HG02943 (cell line): Measurements from ENCODE around the gene TCN1.
"Not testable (repeated sequence)": the region's sequence is repeated elsewhere in the genome, so short reads cannot be mapped to it uniquely, and the experiment has no call there.

Source experiments
- ATAC-seq: cut with Tn5 transposase; IDR thresholded peaks from one replicate; pipeline ENCODE4 v1.9.1; 2021; ENCODE audit warnings: mild to moderate bottlenecking, low read depth, moderate library complexity; ENCODE audit not compliant: unreplicated experiment

TCN1 gene, protein sequence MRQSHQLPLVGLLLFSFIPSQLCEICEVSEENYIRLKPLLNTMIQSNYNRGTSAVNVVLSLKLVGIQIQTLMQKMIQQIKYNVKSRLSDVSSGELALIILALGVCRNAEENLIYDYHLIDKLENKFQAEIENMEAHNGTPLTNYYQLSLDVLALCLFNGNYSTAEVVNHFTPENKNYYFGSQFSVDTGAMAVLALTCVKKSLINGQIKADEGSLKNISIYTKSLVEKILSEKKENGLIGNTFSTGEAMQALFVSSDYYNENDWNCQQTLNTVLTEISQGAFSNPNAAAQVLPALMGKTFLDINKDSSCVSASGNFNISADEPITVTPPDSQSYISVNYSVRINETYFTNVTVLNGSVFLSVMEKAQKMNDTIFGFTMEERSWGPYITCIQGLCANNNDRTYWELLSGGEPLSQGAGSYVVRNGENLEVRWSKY

DNA sequence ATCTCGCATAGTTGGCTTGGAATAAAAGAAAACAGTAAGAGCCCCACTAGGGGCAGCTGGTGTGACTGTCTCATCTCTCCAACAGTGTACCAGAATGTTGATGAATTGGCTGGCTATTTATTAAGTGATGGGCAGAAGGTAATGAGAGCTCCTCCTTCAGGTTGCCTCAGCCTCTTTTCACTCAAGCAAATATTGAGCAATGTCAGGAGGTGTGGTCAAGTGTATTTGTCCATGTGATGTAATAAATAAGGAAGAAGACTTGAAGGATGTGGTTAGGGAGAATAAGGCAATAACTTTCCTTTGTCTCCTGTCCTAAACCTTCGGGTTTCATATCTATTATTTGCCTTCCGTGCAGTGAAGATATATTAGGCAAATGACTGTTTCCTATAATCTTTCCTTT is at the start of gene TCN1:
Gene TCN1, minus strand, starts transcription at position 91 of the 400 bp plus-strand sequence. Its CDS starts 17 bp downstream, at position 74.
- no peak for ATAC-seq

GRCh38 chr11:59903569-59903968 is 37.3 kb upstream of the TCN1 start:
- ATAC-seq = not testable (repeated sequence)

GRCh38 chr11:59901306-59901705 is 35.0 kb upstream of the TCN1 start:
- no peak for ATAC-seq

DNA sequence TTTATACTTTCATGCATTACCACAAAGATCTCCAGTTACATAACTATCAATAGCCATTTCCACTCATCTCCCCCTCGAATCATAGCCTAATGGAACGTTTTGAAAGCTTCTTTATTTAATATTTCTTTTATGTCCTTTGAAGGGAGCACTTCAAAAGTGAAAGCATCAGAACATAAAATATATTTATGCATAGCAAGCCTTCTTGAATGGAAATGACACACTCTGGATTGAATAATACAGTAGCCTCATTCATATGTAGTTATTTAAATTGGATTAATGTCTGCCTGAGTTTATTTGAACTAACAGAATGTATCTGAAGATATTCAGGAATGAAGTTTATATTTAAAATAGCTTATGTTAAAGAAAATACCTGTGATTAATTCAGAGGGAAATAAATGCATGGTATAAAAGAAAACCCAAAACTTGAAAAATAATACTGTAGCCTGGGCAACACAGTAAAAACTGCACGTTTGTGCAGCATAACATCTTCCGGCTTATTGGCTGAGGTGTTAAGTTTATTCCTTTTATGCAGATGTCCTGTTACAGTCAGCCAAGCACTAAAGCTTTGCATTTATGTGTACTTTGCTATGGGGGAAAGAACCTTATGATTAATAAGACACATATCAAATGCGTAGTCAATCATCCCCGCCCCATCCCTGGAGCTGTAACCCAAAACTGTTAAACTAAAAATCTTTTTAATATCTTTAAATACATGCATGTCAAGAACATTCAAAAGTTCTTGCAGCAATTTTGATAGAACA is 34.3 kb upstream of the TCN1 start:
- ATAC-seq = no peak

DNA sequence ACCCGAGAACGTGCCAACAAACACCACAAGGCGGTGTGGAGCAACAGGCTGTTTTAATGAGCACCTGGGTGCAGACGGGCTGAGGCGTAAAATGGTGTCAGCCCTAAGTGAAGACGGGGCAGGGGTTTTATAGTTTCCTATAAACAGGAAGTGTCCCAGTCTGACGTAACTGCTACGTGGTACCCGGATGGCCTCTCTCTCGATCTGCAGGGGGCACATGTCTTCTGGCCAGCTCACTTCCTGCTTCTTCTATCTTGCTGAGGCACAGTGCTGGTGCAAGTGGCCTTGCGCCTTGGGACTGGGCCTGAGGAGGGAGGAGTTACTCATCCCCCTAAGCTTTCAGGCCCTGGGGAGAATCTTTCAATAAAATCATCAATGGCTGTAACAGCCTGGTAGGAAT is 33.2 kb upstream of the TCN1 start:
- no peak for ATAC-seq

DNA sequence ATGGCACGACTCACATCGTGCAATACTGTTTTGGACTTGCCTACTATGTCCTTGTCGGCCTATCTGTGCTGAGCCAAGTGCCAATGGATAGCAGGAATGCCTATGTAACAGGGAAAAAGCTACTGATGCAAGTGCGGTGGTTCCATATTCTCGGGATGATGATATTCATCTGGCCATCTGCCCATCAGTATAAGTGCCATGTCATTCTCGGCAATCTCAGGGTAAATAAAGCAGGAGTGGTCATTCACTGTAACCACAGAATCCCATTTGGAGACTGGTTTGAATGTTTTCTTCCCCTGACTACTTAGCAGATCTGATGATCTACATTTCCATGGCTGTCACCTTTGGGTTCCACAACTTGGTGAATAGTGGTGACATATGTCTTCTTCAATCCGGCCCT is 32.4 kb upstream of the TCN1 start:
- no peak for ATAC-seq

- no peak for ATAC-seq
These were observed 31.8 kb upstream of the TCN1 start for GRCh38 chr11:59898046-59898445.

GRCh38 chr11:59894616-59895015 is 28.3 kb upstream of the TCN1 start:
- ATAC-seq = no peak

DNA sequence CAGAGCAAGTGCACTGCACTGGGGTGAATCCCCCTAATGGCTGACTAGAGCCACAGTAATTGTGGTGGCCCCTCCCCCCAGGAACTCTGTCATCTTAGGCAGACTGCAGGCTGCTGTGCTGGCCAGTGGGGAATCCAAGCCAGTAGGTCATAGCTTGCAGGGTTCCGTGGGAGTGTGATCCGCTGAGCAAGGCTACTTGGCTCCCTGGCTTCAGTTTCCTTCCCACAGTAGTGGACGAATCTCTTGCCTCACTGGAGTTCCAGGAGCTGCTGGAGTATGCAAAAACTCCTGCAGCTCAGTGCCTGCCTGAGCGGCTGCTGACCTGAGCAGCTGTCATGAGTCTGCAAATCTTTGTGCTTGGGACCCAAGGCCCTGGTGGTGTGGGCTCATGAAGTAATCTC is 25.5 kb upstream of the TCN1 start:
- ATAC-seq = no peak

DNA sequence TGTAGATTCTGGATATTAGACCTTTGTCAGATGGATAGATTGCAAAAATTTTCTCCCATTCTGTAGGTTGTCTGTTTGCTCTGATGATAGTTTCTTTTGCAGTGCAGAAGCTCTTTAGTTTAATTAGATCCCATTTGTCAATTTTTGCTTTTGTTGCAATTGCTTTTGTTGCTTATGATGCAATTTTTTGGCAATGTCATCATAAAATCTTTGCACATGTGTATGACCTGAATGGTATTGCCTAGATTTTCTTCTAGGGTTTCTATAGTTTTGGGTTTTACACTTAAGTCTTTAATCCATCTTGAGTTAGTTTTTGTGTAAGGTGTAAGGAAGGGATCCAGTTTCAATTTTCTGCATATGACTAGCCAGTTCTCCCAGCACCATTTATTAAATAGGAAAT is 20.9 kb upstream of the TCN1 start:
- not testable (repeated sequence) for ATAC-seq

DNA sequence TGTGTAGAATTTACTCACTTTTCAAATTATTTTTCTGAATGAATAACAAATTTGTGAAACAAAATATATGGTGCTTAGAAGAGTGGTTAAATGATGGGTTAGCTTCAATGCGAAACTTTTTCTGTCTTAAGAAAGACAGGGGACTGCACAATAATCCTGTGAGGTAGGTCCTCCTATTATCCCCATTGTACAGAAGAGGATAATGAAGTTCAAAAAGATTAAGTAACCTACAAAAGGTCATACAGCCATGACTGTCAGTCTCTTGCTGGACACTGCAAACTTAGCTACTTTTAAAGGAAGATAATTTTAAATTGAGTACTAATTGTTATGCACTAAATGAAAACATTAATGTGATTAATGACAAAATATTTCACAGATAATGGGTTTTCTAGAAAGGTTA is 17.3 kb upstream of the TCN1 start:
- no peak for ATAC-seq

- no peak for ATAC-seq
These were observed 13.3 kb upstream of the TCN1 start for GRCh38 chr11:59879567-59879966.

- ATAC-seq = no peak
These were observed 12.3 kb upstream of the TCN1 start, which contains the start of gene OOSP3 for GRCh38 chr11:59878575-59878974. OOSP3 (plus strand) TSS chr11:59878782; CDS start chr11:59878809, 27 bp downstream.

GRCh38 chr11:59877784-59878183 is 11.5 kb upstream of the TCN1 start:
- no peak for ATAC-seq

GRCh38 chr11:59877325-59877724 is 11.0 kb upstream of the TCN1 start:
- no peak for ATAC-seq

- no peak for ATAC-seq
These were observed 9.7 kb upstream of the TCN1 start for GRCh38 chr11:59875856-59876519.

DNA sequence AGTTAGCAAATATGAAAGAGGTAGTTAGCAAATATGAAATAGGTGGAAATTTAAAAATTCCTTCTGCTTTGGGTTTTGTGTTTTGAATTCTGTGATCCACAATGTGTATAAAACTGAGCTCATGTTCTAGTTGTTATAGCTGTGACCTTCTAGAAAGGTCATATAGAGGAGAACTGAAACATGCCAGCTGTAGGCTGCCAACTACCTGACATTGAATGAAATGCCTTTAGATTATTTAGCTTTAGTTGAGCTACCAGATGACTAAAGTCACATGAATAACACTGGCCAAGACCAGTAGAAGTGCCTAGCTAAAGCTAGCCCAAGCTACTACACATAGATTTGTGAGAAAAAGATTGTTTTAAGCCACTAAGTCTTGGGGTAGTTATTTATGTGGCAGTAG is 5.8 kb upstream of the TCN1 start:
- no peak for ATAC-seq

DNA sequence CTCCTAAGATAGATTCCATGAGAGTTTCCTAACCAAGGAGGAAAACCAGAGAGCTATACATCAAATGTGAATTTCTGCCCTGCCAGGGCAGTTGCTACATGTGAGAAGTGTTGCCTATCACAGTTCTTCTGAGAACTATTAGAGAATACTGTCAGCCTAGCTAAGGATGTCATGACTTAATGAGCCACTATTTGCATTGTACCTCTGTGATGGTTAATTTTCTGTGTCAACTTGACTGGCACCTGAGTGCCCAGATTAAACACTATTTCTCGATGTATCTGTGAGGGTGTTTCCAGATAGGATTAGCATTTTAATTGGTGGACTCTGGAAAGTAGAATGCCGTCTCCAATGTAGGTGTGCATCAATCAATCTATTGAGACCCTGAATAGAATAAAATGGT is 1.7 kb upstream of the TCN1 start:
- no peak for ATAC-seq

GRCh38 chr11:59866836-59867235 is 549 bp upstream of the TCN1 start:
- ATAC-seq = no peak

- ATAC-seq = no peak
These were observed 1.3 kb downstream of the TCN1 start for GRCh38 chr11:59865031-59865430.

DNA sequence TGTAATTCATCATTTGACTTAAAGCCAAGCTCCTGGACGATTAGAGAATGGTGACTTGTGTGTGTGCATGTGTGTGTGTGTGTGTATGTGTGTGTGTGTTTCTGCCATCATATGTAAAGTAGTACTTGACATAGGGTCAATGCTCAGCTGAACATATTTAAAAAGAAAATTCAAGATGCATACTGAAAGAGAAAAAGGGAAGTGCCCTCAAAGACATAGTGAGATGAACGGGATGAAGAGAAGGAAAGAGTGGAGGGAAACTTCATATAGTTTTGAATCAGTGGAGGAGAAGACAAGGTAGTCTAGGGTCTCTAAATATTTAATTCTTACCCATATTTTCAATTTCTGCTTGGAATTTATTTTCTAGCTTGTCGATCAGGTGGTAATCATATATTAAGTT is 4.0 kb downstream of the TCN1 start:
- ATAC-seq = no peak
